DOHH2 (cell line): ENCODE data around the gene P2RX6.
"Not testable (repeated sequence)": the region's sequence is repeated elsewhere in the genome, so short reads cannot be mapped to it uniquely, and the experiment has no call there.

Experiments
- H3F3A ChIP-seq: fragments of 200-600 bp; sonication (generic), shearing (Covaris generic); 2 replicates; pipeline ENCODE4 v1.6.0; 2016; ENCODE audit warnings: antibody characterized with exemption, mild to moderate bottlenecking; ENCODE audit not compliant: control insufficient read depth, insufficient read depth
- H3K27ac ChIP-seq: fragments of 200-600 bp; sonication (generic); 2 replicates; pipeline ENCODE4 v1.5.1; 2014; ENCODE audit warnings: low read depth, mild to moderate bottlenecking, low read length, moderate library complexity
- H3K27me3 ChIP-seq: fragments of 200-600 bp; sonication (generic); 2 replicates; pipeline ENCODE4 v1.6.1; 2014; ENCODE audit warnings: mild to moderate bottlenecking, low read length, mixed read lengths; ENCODE audit not compliant: control insufficient read depth
- H3K36me3 ChIP-seq: fragments of 200-600 bp; sonication (generic); 2 replicates; pipeline ENCODE4 v1.6.1; 2014; ENCODE audit warnings: mild to moderate bottlenecking, low read length, moderate library complexity, mixed read lengths; ENCODE audit not compliant: control insufficient read depth
- H3K4me1 ChIP-seq: fragments of 200-600 bp; sonication (generic); 2 replicates; pipeline ENCODE4 v1.6.1; 2014; ENCODE audit warnings: mild to moderate bottlenecking, low read length, mixed read lengths; ENCODE audit not compliant: control insufficient read depth
- H3K4me2 ChIP-seq: fragments of 200-600 bp; sonication (generic); 2 replicates; pipeline ENCODE4 v1.6.0; 2014; ENCODE audit warnings: mild to moderate bottlenecking, low read length, moderate library complexity
- H3K4me3 ChIP-seq: fragments of 200-600 bp; sonication (generic); 2 replicates; pipeline ENCODE4 v1.5.1; 2014; ENCODE audit warnings: mild to moderate bottlenecking, low read length, mixed read lengths
- H3K79me2 ChIP-seq: fragments of 200-600 bp; sonication (generic); 2 replicates; pipeline ENCODE4 v1.6.1; 2014; ENCODE audit warnings: mild to moderate bottlenecking, low read length, mixed read lengths; ENCODE audit not compliant: control insufficient read depth
- H3K9me2 ChIP-seq: fragments of 200-600 bp; sonication (generic); replicated peaks from 2 replicates; pipeline ENCODE4 v1.6.1; 2014; ENCODE audit warnings: mild to moderate bottlenecking, low read length, mixed read lengths; ENCODE audit not compliant: control insufficient read depth
- H3K9me3 ChIP-seq: fragments of 200-600 bp; sonication (generic); 2 replicates; pipeline ENCODE4 v1.6.1; 2014; ENCODE audit warnings: antibody characterized with exemption, low read length, mixed read lengths; ENCODE audit not compliant: control insufficient read depth, insufficient read depth
- H4K20me1 ChIP-seq: fragments of 200-600 bp; sonication (generic); 2 replicates; pipeline ENCODE4 v1.6.0; 2014; ENCODE audit warnings: low read depth, mild to moderate bottlenecking, antibody characterized with exemption, low read length, moderate library complexity; ENCODE audit not compliant: control insufficient read depth, insufficient read depth
- EZH2phosphoT487 ChIP-seq: fragments of 200-600 bp; sonication (generic); IDR thresholded peaks from 2 replicates; pipeline ENCODE4 v1.6.1; 2017; ENCODE audit warnings: borderline replicate concordance, mild to moderate bottlenecking, antibody characterized with exemption, low read length, moderate library complexity, mixed read lengths
- TF ChIP-seq, protein P1 (sequence below): fragments of 200-600 bp; sonication (generic); IDR thresholded peaks from one replicate; pipeline ENCODE4 v1.5.1; 2014; ENCODE audit warnings: antibody characterized with exemption, mild to moderate bottlenecking, low read depth, low read length; ENCODE audit not compliant: poor library complexity, severe bottlenecking

P2RX6 gene

DNA sequence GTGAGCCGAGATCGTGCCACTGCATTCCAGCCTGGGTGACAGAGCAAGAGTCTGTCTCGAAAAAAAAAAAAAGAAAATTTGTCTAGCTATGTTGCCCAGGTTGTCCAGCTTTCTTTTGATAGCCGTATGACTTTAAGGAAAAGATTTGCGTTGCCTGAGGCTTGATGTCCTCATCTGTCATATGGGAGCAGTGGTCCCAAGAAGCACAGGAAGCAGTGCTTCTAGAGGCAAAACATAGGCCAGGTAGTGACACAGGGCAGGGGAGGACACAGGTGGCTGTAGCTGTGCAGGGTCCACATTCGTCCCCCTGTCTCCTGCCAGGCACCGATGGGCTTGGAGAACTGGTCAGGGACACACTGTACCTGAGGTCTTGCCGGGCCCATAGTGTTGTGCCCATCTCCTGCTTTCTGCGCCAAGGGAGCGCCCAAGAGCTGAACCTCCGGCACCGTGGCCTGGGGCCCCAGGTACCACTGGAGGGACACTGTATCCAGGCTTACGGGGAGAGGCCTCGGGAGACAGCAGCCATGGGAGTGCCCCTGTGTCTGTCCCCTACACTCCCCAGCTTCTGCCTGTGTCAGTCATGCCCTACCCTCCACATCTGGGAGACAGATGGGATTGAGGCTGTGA, 32.2 kb downstream of the P2RX6 start:
- Histone ChIP-seq H3K79me2 (no peaks in the 10 kb centered on the region), H3K27me3 (peaks cover 16% of the 10 kb centered on the region), H3K27ac (no peak overlapping the region), H3K4me3 (no peak overlapping the region), H3K36me3 (no peaks in the 10 kb centered on the region), H4K20me1 (no peaks in the 10 kb centered on the region), H3K9me3 (no peaks in the 10 kb centered on the region), H3K4me2 (no peak overlapping the region), H3F3A (no peaks in the 10 kb centered on the region), H3K9me2 (no peaks in the 10 kb centered on the region), H3K4me1 (peaks cover 22% of the 10 kb centered on the region)
- no peak for TF ChIP-seq EZH2phosphoT487
- TF ChIP-seq, protein P1, sequence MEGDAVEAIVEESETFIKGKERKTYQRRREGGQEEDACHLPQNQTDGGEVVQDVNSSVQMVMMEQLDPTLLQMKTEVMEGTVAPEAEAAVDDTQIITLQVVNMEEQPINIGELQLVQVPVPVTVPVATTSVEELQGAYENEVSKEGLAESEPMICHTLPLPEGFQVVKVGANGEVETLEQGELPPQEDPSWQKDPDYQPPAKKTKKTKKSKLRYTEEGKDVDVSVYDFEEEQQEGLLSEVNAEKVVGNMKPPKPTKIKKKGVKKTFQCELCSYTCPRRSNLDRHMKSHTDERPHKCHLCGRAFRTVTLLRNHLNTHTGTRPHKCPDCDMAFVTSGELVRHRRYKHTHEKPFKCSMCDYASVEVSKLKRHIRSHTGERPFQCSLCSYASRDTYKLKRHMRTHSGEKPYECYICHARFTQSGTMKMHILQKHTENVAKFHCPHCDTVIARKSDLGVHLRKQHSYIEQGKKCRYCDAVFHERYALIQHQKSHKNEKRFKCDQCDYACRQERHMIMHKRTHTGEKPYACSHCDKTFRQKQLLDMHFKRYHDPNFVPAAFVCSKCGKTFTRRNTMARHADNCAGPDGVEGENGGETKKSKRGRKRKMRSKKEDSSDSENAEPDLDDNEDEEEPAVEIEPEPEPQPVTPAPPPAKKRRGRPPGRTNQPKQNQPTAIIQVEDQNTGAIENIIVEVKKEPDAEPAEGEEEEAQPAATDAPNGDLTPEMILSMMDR: no peak

DNA sequence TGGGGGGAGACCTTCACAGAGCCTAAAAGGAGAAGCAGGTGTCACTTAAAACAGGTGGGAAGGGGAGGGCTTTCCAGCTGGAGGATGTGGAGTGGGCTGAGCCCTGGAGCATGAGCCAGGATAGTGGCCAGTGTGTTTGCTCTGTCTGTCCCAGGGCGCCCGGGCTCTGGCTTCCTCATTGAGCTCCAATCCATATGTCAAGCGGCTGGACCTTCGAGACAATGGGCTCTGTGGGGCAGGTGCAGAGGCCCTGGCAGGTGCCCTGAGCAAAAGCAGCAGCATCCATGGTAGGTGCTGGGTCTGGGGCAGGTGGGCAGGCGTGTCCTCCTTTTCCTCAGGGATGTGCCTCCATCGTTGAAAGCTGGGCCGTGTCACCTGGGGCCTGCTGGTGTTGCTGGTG, 32.8 kb downstream of the P2RX6 start:
- no peaks in the 10 kb centered on the region for H3K9me3 ChIP-seq
- no peaks in the 10 kb centered on the region for H3K36me3 ChIP-seq
- H3F3A ChIP-seq: no peaks in the 10 kb centered on the region
- H3K9me2 ChIP-seq: no peaks in the 10 kb centered on the region
- H3K4me2 ChIP-seq: no peak overlapping the region
- no peak overlapping the region for H3K4me3 ChIP-seq
- peaks cover 22% of the 10 kb centered on the region for H3K4me1 ChIP-seq
- no peaks in the 10 kb centered on the region for H4K20me1 ChIP-seq
- TF ChIP-seq, protein P1: no peak
- TF ChIP-seq EZH2phosphoT487: no peak
- H3K79me2 ChIP-seq: no peaks in the 10 kb centered on the region
- peaks cover 16% of the 10 kb centered on the region for H3K27me3 ChIP-seq
- no peak overlapping the region for H3K27ac ChIP-seq

DNA sequence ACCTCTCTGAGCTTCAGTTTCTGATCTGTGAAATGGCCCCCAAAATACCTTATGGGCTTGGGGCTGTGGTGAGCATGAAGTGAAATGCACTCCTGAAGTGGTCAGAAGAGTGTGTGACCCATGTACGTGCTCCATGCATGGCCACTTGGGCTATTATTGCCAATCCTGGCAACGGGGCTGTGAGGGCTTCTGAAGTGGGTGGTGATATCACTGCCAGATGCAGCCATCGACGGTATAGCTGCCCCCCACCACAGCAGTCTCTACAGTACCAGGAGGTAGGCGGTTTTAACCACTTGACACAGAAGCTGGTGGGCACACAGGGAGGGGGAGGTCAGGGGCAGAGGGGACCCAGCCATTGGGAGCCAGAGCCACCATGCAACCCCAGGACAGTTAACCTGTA, 33.5 kb downstream of the P2RX6 start:
- H3K4me3 ChIP-seq, H3K4me2 ChIP-seq, H4K20me1 ChIP-seq, H3K36me3 ChIP-seq, H3K9me2 ChIP-seq, H3K27ac ChIP-seq, H3F3A ChIP-seq, H3K79me2 ChIP-seq, H3K9me3 ChIP-seq: not testable (repeated sequence)
- H3K27me3 ChIP-seq: peaks cover 16% of the 10 kb centered on the region
- H3K4me1 ChIP-seq: peaks cover 22% of the 10 kb centered on the region

DNA sequence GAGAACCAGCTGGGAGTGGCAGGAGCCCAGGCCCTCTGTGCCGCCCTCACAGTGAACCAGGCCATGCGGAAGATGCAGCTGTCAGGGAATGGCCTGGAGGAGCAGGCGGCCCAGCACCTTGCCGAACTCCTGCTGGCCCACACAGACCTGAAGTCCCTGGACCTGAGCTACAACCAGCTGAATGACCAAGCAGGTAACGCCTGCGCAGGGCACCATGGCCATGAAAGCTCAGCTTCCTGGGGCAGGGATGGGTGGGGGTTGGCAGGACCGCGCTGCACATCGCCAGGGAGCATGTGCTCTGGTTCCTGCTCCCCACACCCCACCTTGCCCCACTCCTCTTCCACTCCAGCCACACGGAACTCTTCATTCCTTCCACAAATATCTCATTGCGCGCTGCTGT, 34.0 kb downstream of the P2RX6 start:
- Histone ChIP-seq H3K27me3 (peaks cover 16% of the 10 kb centered on the region), H3K4me1 (peaks cover 22% of the 10 kb centered on the region)
- not testable (repeated sequence) for H3K79me2 ChIP-seq, H3K4me3 ChIP-seq, H3F3A ChIP-seq, H4K20me1 ChIP-seq, H3K9me3 ChIP-seq, H3K36me3 ChIP-seq, H3K4me2 ChIP-seq, H3K9me2 ChIP-seq, H3K27ac ChIP-seq
